IPS-NIHi7 (cell line): ENCODE measurements around the gene TBCK.
A peak's percentile ranks its signal among the peaks of the same experiment; 100 is the strongest.

Experiments used
- DNase-seq: peaks from one replicate; pipeline ENCODE4 v3.0.0; 2012; ENCODE audit warnings: mixed read lengths; ENCODE audit errors: extremely low spot score

The TBCK gene

GRCh38 chr4:106315968-106316772 is at the start of gene TBCK, which contains the start of gene AIMP1:
Gene TBCK, minus strand, starts transcription at chr4:106316209. Its CDS starts 7,249 bp downstream, at chr4:106308960.
Gene AIMP1, plus strand, starts transcription at chr4:106316550. Its CDS starts 8,460 bp downstream, at chr4:106325010.
- DNase-seq = peak; percentile 79

GRCh38 chr4:106365613-106366012 is 49.6 kb upstream of the TBCK start:
- no peak for DNase-seq

GRCh38 chr4:106364282-106364681 is 48.3 kb upstream of the TBCK start:
- peak; percentile 10 for DNase-seq

GRCh38 chr4:106362086-106362825 is 46.2 kb upstream of the TBCK start:
- DNase-seq = no peak

- DNase-seq = no peak
Observed at GRCh38 chr4:106358899-106359298, 42.9 kb upstream of the TBCK start.

GRCh38 chr4:106355193-106355592 is 39.2 kb upstream of the TBCK start:
- peak; percentile 12 for DNase-seq

- no peak for DNase-seq
Observed at GRCh38 chr4:106353786-106354185, 37.8 kb upstream of the TBCK start.

GRCh38 chr4:106351016-106351415 is 35.0 kb upstream of the TBCK start:
- DNase-seq = no peak

GRCh38 chr4:106347167-106347566 is 31.2 kb upstream of the TBCK start:
- DNase-seq = no peak

- DNase-seq = no peak
Observed at GRCh38 chr4:106344647-106344970, 28.6 kb upstream of the TBCK start.

GRCh38 chr4:106343865-106344646 is 28.0 kb upstream of the TBCK start:
- DNase-seq = no peak

- DNase-seq = no peak
Observed at GRCh38 chr4:106340774-106341173, 24.8 kb upstream of the TBCK start.

GRCh38 chr4:106339431-106339830 is 23.4 kb upstream of the TBCK start:
- DNase-seq = no peak

GRCh38 chr4:106338671-106339070 is 22.7 kb upstream of the TBCK start:
- no peak for DNase-seq

GRCh38 chr4:106337916-106338315 is 21.9 kb upstream of the TBCK start:
- DNase-seq = no peak

- DNase-seq = no peak
Observed at GRCh38 chr4:106336618-106337017, 20.6 kb upstream of the TBCK start.

GRCh38 chr4:106334741-106335470 is 18.9 kb upstream of the TBCK start:
- no peak for DNase-seq

GRCh38 chr4:106333186-106333585 is 17.2 kb upstream of the TBCK start:
- no peak for DNase-seq

- DNase-seq = peak; percentile 48
Observed at GRCh38 chr4:106329041-106329618, 13.1 kb upstream of the TBCK start.

- no peak for DNase-seq
Observed at GRCh38 chr4:106325800-106326199, 9.8 kb upstream of the TBCK start.

GRCh38 chr4:106323119-106323518 is 7.1 kb upstream of the TBCK start:
- no peak for DNase-seq
